NT2/D1 (cell line): Measurements from ENCODE around the gene UMODL1.

Experiments used
- SUZ12 ChIP-seq: IDR thresholded peaks from 2 replicates; pipeline ENCODE4 v1.6.1; 2011; ENCODE audit not compliant: insufficient read length, insufficient read depth; ENCODE audit errors: extremely low read depth
- YY1 ChIP-seq: IDR thresholded peaks from 2 replicates; pipeline ENCODE4 v1.6.1; 2011; ENCODE audit not compliant: insufficient read length, insufficient read depth

DNA sequence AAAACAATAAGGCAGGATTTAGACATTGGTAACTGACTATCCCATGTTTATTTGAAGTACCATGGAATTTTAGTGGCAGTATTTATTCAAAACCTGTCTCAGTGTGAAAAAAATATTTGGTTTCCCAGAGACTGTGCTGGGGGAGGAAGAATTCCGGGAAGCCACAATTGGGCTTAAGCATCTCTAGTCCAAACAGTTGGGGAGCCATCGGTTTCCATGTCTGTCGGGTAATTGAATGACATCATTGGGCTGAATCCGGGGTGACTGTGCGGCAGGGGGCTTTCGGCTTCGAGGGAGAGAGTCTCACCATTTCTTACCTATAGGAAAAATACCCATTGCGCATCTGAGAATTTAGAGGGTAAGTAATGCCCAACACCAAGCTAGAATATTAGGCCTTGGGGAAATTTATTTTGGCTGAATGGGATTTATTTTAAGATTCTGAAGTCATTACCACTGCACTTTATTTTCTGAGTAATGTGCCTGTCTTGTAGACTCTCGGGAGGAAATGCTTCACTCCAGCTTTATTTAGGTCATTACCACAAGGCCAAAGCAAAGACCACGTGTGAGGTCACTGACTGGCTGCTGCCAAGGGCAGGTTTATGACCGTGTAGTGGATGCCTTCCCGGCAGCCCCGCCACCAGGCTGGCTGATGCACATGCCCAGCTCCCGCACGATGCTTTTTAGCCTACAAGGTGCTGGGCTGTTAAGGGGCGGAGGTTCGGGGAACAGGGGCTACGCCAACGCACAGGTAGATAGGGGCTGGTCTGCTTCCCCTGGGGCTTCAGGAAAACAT lies 23.1 kb upstream of the UMODL1 start:
- no peak for TF ChIP-seq SUZ12
- no peak for TF ChIP-seq YY1
